HEK293T (cell line): ENCODE results near the gene DAO.

Experiments used
- ELF4 ChIP-seq: fragments of 450-650 bp; IDR thresholded peaks from 2 replicates; pipeline ENCODE4 v1.6.1; 2017; ENCODE audit warnings: antibody characterized with exemption
- FOXM1 ChIP-seq: fragments of 450-650 bp; IDR thresholded peaks from 2 replicates; pipeline ENCODE4 v1.6.1; 2017; ENCODE audit warnings: mild to moderate bottlenecking, borderline replicate concordance
- HDGF ChIP-seq: fragments of 450-650 bp; IDR thresholded peaks from 2 replicates; pipeline ENCODE4 v1.6.1; 2017; ENCODE audit warnings: antibody characterized with exemption, borderline replicate concordance
- L3MBTL2 ChIP-seq: fragments of 450-650 bp; conservative IDR thresholded peaks from 2 replicates; pipeline ENCODE4 v1.6.1; 2016; ENCODE audit warnings: mild to moderate bottlenecking
- NFRKB ChIP-seq: fragments of 450-650 bp; IDR thresholded peaks from 2 replicates; pipeline ENCODE4 v1.6.1; 2016; ENCODE audit warnings: mild to moderate bottlenecking, moderate library complexity
- PKNOX1 ChIP-seq: fragments of 450-650 bp; IDR thresholded peaks from 2 replicates; pipeline ENCODE4 v1.6.1; 2016
- SP1 ChIP-seq: fragments of 450-650 bp; IDR thresholded peaks from 2 replicates; pipeline ENCODE4 v1.6.1; 2017
- SUZ12 ChIP-seq: fragments of 450-650 bp; IDR thresholded peaks from 2 replicates; pipeline ENCODE4 v1.6.1; 2016; ENCODE audit warnings: mild to moderate bottlenecking
- TARDBP ChIP-seq: fragments of 450-650 bp; IDR thresholded peaks from 2 replicates; pipeline ENCODE4 v1.6.1; 2016

DNA sequence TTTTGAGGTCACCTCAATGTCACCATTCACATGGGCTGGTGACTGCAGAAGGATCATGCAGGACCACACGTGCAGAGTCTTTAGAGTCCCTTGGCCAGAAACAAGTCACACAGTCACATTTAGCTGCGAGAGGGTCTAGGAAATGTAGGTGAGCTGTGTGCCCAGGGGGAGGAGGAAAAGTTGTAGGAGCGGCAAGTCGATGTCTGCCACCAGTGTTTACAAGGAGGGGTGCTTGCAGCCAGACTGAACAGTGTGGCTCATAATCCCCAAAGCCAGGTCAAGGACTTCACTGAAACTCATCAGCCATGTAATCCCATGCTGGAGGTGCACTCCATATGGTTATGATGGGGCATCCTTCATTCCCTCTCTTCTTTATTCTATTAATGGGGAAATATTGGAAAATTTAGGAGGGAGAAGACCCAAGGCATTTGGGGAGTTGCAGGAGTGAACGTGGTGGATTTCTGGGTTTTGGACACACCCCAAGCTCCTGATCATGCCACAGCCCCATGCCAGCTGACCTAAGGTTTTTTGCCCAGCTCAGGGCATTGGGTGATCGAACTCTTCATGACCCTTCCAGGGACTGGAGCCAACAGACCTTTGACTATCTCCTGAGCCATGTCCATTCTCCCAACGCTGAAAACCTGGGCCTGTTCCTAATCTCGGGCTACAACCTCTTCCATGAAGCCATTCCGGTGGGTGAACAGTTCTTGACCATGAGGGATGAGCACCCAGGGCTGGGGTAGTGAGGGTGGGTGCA is 7.2 kb downstream of the DAO start:
- TF ChIP-seq NFRKB: no peak
- no peak for TF ChIP-seq SP1
- TF ChIP-seq HDGF: no peak
- TF ChIP-seq L3MBTL2: no peak
- TF ChIP-seq TARDBP: no peak
- no peak for TF ChIP-seq PKNOX1
- no peak for TF ChIP-seq SUZ12
- TF ChIP-seq FOXM1: no peak
- no peak for TF ChIP-seq ELF4
